GM21576 (cell line): ENCODE data around the gene RPL3.

Experiments used
- ATAC-seq: cut with Tn5 transposase; IDR thresholded peaks from one replicate; pipeline ENCODE4 v1.9.1; 2021; ENCODE audit warnings: mild to moderate bottlenecking, moderate library complexity; ENCODE audit not compliant: unreplicated experiment

The RPL3 gene

DNA sequence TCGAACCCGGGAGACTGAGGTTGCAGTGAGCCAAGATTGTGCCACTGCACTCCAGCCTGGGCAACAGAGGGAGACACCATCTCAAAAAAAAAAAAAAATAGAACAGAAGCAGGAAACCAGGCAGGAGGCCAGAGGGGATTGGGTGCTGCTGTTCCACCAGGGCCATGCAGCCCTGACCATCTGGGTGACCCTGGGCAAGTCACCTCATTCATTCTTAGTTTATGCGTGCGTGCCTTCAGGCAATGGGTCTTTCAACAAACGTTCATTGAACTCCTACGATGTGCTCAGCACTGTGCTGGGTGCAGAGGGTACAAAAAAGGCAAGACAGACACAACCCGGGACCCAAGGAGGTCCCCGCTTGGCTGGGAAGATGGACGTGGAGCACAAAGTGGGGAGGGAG, 18.3 kb downstream of the RPL3 start:
- ATAC-seq, result no peak

DNA sequence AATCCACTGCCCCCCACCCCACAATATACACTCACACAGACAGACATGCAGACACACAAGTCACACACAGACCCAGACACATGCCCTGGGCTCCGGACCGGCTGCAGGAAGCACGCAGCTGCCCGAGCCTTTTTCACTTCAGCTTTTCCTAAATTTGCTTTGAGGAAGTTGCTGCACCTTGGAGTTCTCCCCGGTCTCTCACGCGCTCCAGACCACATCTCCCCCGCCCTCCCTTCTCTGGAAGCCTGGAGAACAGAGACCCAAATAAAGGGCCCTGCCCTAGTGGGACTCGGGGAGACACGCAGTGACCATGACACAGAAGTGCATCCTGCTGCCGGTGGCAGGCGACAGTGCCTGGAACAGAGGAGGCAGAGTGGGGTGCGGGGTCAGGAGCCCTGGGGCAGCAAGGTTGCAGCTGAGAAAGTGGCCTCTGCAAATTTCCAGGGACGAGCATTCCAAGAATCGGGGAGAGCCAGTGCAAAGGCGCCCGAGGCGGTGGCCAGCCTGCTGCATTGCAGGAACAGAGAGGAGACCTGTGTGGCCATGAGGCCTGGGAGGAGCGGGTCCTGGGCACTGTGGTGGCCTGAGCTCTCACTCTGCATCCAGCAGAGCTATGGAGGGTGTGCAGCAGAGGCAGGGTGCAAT, 19.1 kb downstream of the RPL3 start:
- no peak for ATAC-seq

DNA sequence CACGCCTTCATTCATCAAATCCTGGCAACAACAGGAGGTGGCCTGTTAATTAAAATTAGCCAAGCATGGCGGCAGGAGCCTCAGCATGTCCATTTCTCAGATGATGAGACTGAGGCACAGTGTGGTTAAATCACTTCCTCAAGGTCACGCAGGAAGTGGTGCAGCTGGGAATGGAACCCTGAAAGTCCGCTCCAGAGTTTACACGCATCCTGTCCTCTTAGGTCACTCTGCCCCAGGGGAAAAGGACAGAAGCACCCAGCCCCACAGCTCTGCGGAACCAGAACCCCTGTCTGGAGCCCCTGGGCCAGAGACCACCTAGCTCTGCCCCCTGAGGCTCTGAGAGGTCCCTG, 19.6 kb downstream of the RPL3 start:
- ATAC-seq, result no peak

DNA sequence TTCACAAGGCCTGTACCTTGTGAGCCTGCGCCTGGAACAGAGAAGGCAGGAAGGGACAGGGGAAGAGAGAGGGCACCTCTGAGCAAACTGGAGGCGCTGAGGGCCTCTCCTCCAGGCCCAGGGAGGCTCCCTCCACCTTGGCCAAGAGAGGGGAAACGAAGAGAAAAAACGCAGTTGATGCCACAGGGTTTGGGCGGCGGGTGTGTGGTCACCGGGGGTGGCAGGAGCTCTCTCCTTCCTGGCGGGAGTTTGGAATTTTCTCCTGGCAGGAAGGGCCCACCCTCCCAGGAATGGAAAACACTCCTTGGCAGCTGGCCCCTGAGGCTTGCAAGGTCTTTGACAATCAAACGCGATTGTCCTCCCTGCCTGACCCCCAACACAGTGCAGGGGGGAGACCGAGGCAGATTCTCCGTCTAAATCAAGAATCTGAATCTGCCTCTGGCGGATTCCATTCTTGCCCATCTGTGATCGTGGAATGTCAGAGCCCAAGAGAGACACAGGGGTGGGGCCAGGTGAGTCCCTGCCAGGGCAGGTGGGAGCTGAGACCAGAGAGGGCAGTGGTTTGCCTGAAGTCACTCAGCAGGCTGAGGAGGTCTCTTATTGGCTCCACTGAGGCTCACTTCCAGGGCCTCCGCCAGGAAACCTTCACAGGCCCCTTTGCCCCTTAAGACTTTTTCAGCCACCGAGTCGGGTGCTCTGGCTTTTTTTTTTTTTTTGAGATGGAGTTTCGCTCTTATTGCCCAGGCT, 21.0 kb downstream of the RPL3 start:
- no peak for ATAC-seq

DNA sequence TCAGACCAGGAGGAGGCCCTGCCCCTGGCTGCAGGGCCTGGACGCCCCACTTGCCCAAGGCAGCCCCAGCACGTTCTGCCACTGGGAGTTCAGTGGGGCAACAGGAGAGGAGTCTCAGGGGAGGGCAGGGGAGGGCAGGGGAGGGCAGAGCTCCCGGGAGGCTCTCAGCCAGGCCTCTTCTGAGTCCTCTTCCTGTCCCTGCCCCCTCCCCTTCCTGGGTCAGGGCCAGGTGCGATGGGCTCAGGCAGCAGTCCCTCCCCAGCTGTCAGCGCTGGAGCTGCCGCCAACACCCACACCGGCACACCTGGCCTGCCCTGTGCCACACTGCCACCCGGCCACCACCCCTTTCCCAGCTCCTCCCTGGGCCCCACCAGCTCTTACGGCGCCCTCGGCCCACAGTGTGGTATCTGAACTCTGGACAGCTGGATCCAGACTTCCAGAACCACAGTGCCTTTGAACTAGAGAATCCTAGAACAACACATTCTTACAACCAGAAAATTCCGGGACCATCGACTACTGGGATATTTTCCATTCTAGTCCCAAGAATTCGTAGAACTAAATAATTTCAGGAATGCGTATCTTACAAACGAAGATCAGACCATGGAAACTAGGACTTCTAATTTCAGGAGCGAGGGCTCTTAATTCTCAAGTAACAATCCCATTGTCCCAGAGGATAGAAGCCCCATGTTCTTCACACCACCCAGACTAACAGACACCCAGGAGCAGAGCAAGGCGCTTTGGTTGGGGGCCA, 21.8 kb downstream of the RPL3 start:
- ATAC-seq, result no peak

DNA sequence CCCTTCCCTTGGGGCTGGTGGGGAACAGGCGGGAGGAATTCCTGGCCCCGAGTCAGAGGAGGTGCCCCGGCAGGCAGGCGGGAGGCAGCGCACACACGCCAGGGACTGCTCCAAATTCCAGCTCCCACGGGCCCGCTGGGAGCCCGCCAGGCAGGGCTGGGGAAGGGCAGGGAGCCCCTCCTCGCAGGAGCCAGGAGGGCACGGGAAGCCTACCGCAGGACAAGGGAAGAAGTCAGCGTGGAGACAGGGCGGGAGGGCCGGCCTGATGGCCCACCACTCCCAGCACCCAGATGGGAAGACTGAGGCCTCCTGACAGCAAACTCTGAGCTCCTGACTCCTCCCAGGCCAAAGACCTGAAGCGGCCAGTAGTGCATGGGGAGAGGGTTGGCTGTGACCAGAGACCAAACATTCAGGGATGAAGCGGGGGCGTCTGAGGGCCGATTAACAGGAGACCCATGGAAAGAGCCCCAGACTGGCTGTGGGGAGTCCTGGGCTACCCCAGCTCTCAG, 22.4 kb downstream of the RPL3 start:
- ATAC-seq, result no peak

DNA sequence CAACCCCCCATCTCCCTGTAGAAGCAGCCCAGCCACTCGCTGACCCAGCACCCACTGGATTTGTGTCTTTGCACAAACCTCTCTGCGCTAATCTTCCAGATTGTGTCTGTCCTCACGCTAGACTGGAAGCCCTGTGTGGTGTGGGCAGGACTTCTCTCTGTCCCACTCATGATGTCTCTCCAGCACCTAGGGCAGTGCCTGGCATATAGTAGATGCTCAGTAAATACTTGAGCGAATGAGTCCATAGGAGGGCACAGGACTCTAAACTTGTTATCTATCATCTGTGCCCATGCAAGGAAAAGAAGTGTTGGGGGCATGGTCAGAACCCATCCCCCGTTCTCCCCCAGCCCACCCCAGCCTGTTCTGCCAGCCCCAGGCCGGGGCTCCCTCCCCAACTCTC, 22.9 kb downstream of the RPL3 start:
- no peak for ATAC-seq

DNA sequence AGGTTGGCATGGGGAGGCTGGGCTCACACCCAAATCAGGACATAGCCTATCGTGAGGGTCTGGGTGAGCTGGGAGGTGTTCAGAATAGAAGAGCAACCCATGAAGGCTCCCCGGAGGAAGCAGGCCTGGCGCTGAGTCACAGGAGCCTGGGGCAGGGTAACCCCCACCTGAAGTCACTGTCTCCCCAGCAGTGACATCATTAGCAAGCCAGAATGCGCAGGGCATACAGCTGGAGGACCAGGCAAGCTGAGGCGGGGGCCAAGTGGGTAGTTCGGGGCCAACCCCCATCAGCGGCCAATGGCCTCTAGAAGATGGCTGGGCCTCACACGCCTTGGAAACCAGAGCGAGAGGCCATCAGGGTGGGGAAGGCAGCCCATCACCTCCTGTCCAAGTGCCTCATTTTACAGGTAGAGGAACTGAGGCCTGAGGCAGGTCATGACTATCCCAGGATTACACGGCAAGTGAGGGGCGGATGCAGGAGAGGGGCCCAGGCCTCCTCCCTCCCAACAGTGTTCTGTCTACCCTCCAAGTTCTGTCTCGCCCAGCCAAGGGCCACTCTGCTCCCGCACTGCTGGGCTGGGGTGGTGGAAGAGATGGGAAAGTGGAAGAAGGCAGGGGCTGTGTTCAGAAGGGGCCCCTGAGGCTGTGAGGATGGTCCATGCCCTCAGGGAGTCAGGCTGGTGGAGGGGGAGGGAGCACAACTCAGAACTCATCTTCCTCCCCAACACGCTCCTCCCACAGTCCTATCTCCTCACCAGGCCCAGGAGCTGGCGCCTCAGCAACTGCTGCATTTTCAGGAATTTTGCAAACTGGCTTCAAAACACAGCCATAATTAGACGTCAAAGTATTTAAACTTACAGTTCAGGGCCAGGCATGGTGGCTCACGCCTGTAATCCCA, 24.6 kb downstream of the RPL3 start:
- ATAC-seq, result no peak

DNA sequence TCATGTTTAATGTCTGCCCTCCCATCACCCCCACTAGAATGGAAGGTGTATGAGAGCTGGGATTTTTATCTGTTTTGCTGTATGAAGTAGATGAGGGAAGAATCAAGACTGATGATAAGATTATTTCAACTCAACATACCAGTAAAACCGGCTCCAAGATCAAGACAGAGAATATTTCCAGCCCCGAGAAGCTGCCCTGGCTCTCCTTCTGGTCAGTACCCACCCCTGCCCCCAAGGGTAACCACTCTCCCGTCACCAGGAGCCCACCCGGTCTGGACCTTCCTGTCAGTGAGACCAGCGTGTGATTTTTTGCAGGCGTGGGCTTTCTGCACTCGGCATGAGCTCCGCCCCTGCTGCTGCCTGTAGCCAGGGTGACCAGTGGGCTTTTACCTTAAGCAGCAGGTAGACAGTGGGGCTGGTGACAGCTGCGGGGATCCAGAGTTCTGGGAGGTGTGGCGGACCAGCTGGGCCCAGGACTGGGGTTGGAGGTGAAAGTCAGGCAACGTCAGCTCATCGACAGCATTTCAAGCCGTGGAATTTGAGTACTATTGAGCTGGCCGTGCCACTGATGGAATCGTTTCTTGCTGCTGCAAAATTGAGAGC, 25.6 kb downstream of the RPL3 start:
- ATAC-seq, result no peak

DNA sequence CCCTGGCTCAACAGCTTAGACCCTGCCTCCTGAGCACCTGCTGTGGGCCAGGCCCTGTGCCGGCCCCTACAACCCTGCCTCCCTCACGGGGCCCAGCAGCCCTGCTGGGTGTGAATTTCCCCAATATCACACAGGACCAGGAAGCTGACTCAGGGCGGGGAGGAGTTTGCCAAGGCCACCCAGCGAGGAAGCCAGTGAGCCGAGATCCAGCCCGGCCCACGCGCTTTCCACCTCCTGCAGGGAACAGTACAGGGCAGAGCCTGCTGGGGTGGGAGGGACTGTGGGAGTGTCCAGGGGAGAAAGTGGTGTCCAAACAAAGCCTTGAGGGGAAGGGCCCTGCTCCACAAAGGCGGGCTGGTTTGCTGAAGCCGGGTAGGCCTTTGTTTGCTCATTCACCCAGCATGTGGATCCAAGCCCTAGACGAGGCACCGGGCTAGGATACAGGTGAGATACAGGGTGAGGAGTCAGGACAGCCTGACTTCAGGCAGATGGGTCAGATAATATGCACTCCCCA, 26.8 kb downstream of the RPL3 start:
- no peak for ATAC-seq

DNA sequence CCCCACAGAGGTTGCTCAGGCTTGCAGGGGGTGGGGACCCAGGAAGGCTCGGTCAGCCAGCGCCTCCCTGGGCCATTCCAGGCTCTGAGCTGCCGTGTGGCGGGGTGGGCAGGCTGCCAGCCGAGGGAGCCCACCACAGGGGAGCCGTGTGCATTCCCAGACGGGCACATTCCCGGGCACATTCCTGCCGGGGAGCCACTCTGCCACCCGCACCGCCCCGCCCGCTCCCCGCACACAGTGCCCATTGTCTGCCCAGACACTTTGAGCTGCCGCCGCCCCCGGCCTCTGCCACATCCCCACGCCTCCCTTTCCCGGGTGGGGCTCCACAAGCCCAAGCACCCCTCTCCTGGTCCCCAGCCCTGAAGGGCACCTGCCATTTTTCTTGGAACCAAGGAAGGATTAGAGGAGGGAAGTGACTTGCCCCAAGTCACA, 27.4 kb downstream of the RPL3 start:
- no peak for ATAC-seq

DNA sequence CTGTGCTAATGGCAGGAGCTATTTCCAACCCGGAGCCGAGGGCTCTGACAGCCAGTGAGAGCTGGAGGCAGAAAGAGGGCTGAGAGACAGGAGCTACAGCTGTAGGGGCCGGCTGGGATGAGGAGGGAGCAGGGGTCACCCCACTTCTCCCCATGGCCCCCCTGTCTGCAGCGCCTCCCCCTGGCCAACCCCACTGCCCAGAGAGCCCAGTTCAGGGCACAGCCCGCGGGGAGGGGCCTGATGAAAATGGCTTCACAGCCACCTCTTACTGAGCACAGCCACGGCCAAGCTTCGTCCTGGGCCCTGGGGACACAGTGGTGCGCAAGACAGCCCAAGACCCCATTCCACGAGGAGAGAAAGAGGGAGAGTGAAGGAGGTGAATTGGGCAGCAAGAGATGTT, 27.9 kb downstream of the RPL3 start:
- no peak for ATAC-seq

DNA sequence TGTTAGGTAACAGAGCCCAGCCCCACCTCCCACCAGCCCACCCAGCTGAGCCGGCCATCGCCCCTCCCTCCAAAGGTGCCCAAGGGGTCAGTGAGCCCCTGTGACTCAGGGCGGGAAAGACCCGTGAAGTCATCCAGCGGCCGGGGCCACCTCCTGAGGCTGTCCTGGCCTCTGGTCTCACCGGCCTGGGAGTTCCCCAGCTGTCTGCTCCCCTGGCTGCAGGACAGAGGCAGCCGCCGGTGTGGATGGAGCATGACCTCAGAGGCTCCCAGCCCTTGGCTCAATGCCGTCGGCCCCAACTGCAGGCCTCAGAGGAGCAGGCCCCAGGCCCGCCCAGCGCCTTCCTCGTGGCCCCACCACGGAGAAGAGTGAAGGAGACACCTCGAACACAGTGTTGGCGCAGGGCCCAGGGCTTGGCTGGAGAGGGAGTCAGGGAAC, 28.7 kb downstream of the RPL3 start:
- ATAC-seq, result no peak

DNA sequence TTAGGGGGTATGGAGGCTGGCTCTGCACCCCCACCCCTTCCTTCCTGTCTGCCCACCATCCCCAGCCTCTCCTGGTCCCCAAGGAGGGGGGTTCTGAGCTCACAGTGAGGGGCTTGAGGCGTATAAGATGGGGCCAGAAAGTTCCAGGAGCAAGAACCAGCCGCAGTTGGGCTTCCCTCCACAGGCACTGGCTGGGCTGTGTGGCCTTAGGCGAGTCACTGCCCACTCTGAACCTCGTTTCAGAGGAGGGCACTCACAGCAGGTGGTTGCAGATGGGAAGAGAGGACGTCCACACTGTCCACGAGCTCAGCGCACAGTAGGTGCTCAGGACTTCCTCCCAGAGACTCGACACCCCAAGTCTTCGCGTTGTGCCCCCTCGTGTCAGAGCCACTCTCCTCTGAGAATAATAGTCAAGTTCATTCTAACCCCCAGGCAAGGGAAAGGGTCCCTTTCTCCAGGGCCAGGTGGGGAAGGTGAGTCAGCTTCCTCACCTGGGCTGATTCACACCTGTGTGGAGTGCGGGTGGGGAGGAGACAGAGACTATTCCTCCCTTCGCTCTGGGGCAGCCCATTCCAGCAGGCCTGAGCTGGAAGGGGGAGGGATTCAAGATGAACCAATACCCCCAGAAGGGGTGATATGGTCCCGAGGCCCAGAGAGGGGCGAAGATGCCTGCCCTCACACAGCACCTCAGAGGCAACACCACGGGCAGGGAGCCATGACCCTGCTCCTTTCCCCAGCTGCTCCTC, 29.3 kb downstream of the RPL3 start:
- no peak for ATAC-seq

DNA sequence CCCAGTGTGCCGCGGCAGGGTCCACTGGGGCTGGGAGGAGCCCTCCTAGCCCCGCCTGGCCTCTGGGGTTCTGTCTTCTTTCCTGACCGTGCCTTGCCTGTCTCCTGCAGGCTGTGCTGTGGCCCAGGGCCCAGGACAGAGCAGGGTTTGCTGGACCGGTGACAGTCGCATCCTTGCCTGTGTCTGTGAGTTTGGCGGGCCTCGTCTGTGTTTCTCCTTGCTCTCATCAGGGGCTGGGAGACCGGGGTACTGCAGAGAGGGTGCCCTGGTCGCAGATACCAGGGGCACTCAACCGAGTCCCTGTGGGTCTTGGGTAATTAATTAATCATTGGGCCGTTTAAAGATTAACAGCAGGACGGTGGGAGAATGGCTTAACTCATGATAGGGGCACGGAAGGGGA, 29.9 kb downstream of the RPL3 start:
- ATAC-seq, result no peak

DNA sequence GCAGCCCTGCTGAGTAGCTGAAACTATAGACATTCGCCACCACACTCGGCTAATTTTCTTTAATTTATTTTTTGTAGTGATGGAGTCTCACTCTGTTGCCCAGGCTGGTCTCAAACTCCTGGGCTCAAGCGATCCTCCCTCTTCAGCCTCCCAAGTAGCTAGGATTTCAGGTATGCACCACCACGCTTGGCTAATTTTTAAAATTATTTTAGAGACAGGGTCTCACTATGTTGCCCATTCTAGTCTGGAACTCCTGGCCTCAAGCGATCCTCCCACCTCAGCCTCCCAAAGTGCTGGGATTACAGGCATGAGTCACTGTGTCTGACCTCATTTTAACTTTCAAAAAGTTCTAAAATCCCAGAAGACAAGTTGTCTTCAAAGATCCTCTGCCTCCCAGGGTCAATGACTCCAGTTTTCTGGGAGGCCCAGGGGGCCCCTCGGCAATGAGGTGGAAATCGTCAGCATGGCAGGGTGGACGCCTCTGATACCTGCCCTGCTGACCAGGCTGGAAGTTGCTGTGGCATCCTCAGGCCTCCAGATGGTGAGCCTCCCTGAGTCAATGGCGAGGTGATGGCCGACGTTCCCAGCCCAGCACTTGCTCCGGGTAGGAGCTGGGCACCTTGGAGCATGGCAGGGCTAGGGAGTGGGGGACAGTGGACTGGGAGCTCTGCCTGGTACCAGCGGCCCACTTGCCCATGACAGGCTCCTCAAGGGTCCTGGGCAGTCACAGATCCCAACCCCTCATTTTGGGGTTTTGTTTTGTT, 31.1 kb downstream of the RPL3 start:
- ATAC-seq, result no peak

DNA sequence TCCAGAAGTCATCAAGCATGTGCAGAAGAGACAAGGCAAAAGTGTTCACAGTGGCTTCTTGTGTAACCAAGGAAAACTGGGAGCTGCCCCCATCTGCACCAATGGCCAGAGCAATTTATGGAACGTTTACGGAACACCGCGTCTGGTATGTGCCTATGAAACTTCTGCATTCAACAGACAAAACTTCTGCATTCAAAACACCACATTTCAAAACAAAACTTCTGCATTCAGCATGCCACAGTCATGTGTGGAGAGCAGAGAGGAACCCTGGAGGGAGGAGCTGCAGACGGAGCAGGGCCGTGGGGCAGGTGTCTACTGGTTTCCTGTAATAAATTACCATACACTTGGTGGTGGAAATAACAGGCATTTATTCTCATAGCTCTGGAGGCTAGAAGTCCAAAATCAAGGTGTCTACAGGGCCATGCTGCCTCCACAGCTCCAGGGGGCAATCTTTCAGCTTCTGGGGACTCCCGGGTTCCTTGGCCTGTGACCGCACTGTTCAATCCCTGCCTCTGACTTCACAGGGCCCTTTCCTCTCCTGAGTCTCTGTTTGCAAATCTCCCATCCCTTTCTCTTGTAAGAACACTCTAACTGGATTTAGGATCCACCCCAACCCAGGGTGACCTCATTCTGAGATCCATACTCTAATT, 32.2 kb downstream of the RPL3 start:
- no peak for ATAC-seq

DNA sequence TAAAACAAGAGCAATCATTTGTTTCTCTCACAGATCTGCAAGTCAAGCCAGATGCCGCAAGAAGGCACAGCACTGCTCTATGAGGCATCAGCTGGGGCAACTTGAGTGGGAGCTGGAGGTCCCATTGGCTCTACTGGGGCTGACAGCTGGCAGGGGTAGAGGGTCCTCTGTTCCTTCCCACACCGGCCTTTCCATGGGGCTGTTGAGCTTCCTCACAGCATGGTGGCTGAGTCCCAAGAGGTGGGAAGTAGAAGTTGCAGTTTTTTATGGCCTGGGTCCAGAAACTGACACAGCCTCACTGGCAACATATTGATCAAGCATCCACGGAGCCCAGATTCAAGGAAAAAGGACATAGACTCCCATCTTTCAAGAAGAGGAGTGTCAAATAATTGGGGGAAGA, 34.4 kb downstream of the RPL3 start:
- no peak for ATAC-seq
